ENCODE measurements around the gene TBC1D32. TPM values are rescaled to one million over a fixed set of nuclear protein-coding genes. Genes with fewer than 3 reads are reported as not detected.

Gene TBC1D32
- total and polyA plus RNA-seq, 4 donors: 0.51 to 2.8 (median 1.7) TPM

DNA sequence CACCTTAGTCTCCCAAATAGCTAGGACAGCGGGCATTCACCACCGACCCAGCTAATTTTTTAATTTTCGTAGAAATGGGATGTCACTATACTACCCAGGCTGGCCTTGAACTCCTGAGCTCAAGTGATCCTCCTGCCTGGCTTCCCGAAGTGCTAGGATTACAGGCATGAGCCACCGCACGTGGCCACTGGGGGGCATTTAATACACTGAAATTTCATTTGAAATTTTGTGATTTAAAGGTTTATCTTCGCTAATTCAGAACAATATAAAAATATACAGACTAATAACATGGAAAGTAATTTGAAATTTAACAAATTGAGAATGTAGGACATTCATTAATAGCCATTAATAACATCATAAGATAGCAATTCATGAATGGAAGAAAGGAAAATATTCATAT lies 20.5 kb upstream of the TBC1D32 start:
- no peak overlapping the region for H3K27ac ChIP-seq (ENCODE audit: low read depth in 1 of 2, low read length in 2 of 2)
- H3K9ac ChIP-seq (ENCODE audit: low read depth in 1 of 2, low read length in 2 of 2): no peak overlapping the region
- TF ChIP-seq HNF4A (conservative IDR thresholded peaks at IDR 0.05): no peak
- TF ChIP-seq, protein P1, sequence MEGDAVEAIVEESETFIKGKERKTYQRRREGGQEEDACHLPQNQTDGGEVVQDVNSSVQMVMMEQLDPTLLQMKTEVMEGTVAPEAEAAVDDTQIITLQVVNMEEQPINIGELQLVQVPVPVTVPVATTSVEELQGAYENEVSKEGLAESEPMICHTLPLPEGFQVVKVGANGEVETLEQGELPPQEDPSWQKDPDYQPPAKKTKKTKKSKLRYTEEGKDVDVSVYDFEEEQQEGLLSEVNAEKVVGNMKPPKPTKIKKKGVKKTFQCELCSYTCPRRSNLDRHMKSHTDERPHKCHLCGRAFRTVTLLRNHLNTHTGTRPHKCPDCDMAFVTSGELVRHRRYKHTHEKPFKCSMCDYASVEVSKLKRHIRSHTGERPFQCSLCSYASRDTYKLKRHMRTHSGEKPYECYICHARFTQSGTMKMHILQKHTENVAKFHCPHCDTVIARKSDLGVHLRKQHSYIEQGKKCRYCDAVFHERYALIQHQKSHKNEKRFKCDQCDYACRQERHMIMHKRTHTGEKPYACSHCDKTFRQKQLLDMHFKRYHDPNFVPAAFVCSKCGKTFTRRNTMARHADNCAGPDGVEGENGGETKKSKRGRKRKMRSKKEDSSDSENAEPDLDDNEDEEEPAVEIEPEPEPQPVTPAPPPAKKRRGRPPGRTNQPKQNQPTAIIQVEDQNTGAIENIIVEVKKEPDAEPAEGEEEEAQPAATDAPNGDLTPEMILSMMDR (IDR thresholded peaks at IDR 0.05; ENCODE audit: low read depth, low read length, missing input control): peak; percentile 25
- TF ChIP-seq, protein P2, sequence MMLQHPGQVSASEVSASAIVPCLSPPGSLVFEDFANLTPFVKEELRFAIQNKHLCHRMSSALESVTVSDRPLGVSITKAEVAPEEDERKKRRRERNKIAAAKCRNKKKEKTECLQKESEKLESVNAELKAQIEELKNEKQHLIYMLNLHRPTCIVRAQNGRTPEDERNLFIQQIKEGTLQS (IDR thresholded peaks at IDR 0.05): no peak
- H3K4me1 ChIP-seq (ENCODE audit: control insufficient read depth in 4 of 4, insufficient read depth in 4 of 4, low read length in 3 of 4): no peaks in the 10 kb centered on the region
- H3K4me3 ChIP-seq (ENCODE audit: low read depth in 1 of 3, low read length in 3 of 3): no peak overlapping the region
- no peaks in the 10 kb centered on the region for H3K36me3 ChIP-seq (ENCODE audit: control insufficient read depth in 4 of 4, insufficient read depth in 3 of 4, low read depth in 1 of 4, low read length in 3 of 4)
- WGBS: 66% methylated on average over 7 of the region's 7 CpGs
- H3K27me3 ChIP-seq (ENCODE audit: control insufficient read depth in 4 of 4, insufficient read depth in 4 of 4, low read length in 3 of 4): peaks cover 0 to 3% (median 0%) of the 10 kb centered on the region in 4 donors
- H3K9me3 ChIP-seq (ENCODE audit: control insufficient read depth in 4 of 4, low read length in 3 of 4): no peaks in the 10 kb centered on the region
- no peak for DNase-seq (ENCODE audit: low spot score)

DNA sequence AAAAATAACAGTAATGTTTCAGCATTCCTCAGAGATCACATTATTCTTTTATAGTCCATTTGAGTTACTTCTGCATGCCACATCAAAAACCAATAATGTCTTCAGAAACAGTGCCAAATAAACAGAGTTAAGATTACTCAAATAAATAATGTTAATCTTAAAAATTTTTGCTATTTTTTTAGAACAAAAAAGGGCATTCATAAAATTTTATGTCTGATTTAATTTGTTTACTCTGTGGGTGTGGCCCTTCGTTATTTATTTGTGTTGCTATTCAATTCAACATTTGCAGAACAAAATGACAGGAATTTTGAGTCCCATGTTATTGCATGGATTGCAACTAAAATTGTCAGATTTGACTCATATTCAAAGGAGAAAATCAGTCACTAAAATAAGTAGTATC lies 18.7 kb upstream of the TBC1D32 start:
- no peak overlapping the region for H3K4me3 ChIP-seq (ENCODE audit: low read depth in 1 of 3, low read length in 3 of 3)
- DNase-seq (ENCODE audit: low spot score): no peak
- no peak overlapping the region for H3K27ac ChIP-seq (ENCODE audit: low read depth in 1 of 2, low read length in 2 of 2)
- no peaks in the 10 kb centered on the region for H3K9me3 ChIP-seq (ENCODE audit: control insufficient read depth in 4 of 4, low read length in 3 of 4)
- no peak overlapping the region for H3K9ac ChIP-seq (ENCODE audit: low read depth in 1 of 2, low read length in 2 of 2)
- H3K27me3 ChIP-seq (ENCODE audit: control insufficient read depth in 4 of 4, insufficient read depth in 4 of 4, low read length in 3 of 4): peaks cover 0 to 3% (median 0%) of the 10 kb centered on the region in 4 donors
- 42% methylated on average over 1 of the region's 1 CpG for WGBS
- no peaks in the 10 kb centered on the region for H3K36me3 ChIP-seq (ENCODE audit: control insufficient read depth in 4 of 4, insufficient read depth in 3 of 4, low read depth in 1 of 4, low read length in 3 of 4)
- no peaks in the 10 kb centered on the region for H3K4me1 ChIP-seq (ENCODE audit: control insufficient read depth in 4 of 4, insufficient read depth in 4 of 4, low read length in 3 of 4)
- TF ChIP-seq TAF1 (conservative IDR thresholded peaks at IDR 0.05): no peak
- TF ChIP-seq, protein P3, sequence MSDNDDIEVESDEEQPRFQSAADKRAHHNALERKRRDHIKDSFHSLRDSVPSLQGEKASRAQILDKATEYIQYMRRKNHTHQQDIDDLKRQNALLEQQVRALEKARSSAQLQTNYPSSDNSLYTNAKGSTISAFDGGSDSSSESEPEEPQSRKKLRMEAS (IDR thresholded peaks at IDR 0.05): no peak
- no peak for TF ChIP-seq FOXA2 (IDR thresholded peaks at IDR 0.05)
- no peak for TF ChIP-seq HNF4G (IDR thresholded peaks at IDR 0.05)
- TF ChIP-seq JUND (IDR thresholded peaks at IDR 0.05): no peak
- TF ChIP-seq, protein P4, sequence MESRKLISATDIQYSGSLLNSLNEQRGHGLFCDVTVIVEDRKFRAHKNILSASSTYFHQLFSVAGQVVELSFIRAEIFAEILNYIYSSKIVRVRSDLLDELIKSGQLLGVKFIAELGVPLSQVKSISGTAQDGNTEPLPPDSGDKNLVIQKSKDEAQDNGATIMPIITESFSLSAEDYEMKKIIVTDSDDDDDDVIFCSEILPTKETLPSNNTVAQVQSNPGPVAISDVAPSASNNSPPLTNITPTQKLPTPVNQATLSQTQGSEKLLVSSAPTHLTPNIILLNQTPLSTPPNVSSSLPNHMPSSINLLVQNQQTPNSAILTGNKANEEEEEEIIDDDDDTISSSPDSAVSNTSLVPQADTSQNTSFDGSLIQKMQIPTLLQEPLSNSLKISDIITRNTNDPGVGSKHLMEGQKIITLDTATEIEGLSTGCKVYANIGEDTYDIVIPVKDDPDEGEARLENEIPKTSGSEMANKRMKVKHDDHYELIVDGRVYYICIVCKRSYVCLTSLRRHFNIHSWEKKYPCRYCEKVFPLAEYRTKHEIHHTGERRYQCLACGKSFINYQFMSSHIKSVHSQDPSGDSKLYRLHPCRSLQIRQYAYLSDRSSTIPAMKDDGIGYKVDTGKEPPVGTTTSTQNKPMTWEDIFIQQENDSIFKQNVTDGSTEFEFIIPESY (IDR thresholded peaks at IDR 0.05): no peak
- TF ChIP-seq NR2F2 (IDR thresholded peaks at IDR 0.05): no peak
- TF ChIP-seq RXRA (IDR thresholded peaks at IDR 0.05): no peak
- TF ChIP-seq GABPA (IDR thresholded peaks at IDR 0.05 in 1 of 2, conservative IDR thresholded peaks at IDR 0.05 in 1 of 2): no peak
- TF ChIP-seq, protein P5, sequence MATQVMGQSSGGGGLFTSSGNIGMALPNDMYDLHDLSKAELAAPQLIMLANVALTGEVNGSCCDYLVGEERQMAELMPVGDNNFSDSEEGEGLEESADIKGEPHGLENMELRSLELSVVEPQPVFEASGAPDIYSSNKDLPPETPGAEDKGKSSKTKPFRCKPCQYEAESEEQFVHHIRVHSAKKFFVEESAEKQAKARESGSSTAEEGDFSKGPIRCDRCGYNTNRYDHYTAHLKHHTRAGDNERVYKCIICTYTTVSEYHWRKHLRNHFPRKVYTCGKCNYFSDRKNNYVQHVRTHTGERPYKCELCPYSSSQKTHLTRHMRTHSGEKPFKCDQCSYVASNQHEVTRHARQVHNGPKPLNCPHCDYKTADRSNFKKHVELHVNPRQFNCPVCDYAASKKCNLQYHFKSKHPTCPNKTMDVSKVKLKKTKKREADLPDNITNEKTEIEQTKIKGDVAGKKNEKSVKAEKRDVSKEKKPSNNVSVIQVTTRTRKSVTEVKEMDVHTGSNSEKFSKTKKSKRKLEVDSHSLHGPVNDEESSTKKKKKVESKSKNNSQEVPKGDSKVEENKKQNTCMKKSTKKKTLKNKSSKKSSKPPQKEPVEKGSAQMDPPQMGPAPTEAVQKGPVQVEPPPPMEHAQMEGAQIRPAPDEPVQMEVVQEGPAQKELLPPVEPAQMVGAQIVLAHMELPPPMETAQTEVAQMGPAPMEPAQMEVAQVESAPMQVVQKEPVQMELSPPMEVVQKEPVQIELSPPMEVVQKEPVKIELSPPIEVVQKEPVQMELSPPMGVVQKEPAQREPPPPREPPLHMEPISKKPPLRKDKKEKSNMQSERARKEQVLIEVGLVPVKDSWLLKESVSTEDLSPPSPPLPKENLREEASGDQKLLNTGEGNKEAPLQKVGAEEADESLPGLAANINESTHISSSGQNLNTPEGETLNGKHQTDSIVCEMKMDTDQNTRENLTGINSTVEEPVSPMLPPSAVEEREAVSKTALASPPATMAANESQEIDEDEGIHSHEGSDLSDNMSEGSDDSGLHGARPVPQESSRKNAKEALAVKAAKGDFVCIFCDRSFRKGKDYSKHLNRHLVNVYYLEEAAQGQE (IDR thresholded peaks at IDR 0.05): no peak
